Fibroblast of lung (primary cell): ENCODE data around the gene SUGCT. TPM values are rescaled to one million over a fixed set of nuclear protein-coding genes. Genes with fewer than 3 reads are reported as not detected.

Experiments
- DNase-seq, 2 donors: peaks; one replicate each; pipeline versions ENCODE4 v3.0.0 to v3.0.0-alpha.2; 2010; ENCODE audit warnings: low read depth in 2 of 2
- H2AFZ ChIP-seq: 2 replicates; pipeline ENCODE4 v1.5.1; 2012; ENCODE audit warnings: low read length, control low read depth, inconsistent platforms
- H3K27ac ChIP-seq: 2 replicates; pipeline ENCODE4 v1.5.1; 2011; ENCODE audit warnings: low read length, control low read depth; ENCODE audit not compliant: insufficient read depth
- H3K27me3 ChIP-seq: 2 replicates; pipeline ENCODE4 v1.5.1; 2011; ENCODE audit warnings: mild to moderate bottlenecking, low read length; ENCODE audit not compliant: control insufficient read depth, insufficient read depth
- H3K36me3 ChIP-seq: 2 replicates; pipeline ENCODE4 v1.5.1; 2011; ENCODE audit warnings: low read length; ENCODE audit not compliant: control insufficient read depth, insufficient read depth
- H3K4me1 ChIP-seq: 2 replicates; pipeline ENCODE4 v1.5.1; 2011; ENCODE audit warnings: low read length; ENCODE audit not compliant: control insufficient read depth, insufficient read depth; ENCODE audit errors: extremely low read depth
- H3K4me2 ChIP-seq: 2 replicates; pipeline ENCODE4 v1.5.1; 2011; ENCODE audit warnings: low read length, control low read depth; ENCODE audit not compliant: insufficient read depth; ENCODE audit errors: extremely low read depth
- H3K4me3 ChIP-seq, 4 experiments: fragments of 200-600 bp in 1 of 4; sonication (generic) in 1 of 4; replicated peaks in 1 of 4; 2 replicates each; pipeline ENCODE4 v1.5.1; 2011 to 2016; ENCODE audit warnings: low read length in 4 of 4, low read depth in 3 of 4, mild to moderate bottlenecking in 3 of 4, control low read depth in 2 of 4, inconsistent platforms in 1 of 4, mixed read lengths in 1 of 4; ENCODE audit not compliant: insufficient read depth in 1 of 4; ENCODE audit errors: control extremely low read depth in 1 of 4
- H3K79me2 ChIP-seq: 2 replicates; pipeline ENCODE4 v1.5.1; 2012; ENCODE audit warnings: mild to moderate bottlenecking, low read length, inconsistent platforms; ENCODE audit not compliant: control insufficient read depth, insufficient read depth
- H3K9ac ChIP-seq: 2 replicates; pipeline ENCODE4 v1.5.1; 2011; ENCODE audit warnings: mild to moderate bottlenecking, low read length, control low read depth; ENCODE audit not compliant: insufficient read depth
- H3K9me3 ChIP-seq: 2 replicates; pipeline ENCODE4 v1.5.1; 2012; ENCODE audit warnings: low read depth, low read length; ENCODE audit not compliant: control insufficient read depth, insufficient read depth
- H4K20me1 ChIP-seq: 2 replicates; pipeline ENCODE4 v1.5.1; 2011; ENCODE audit warnings: low read length; ENCODE audit not compliant: control insufficient read depth, insufficient read depth; ENCODE audit errors: extremely low read depth
- CTCF ChIP-seq, 2 donors: IDR thresholded peaks in 1 of 2; conservative IDR thresholded peaks in 1 of 2; 1 replicate in 1 of 2; 2 replicates in 1 of 2; pipeline ENCODE4 v1.5.1; 2011 to 2012; ENCODE audit warnings: low read length in 2 of 2, control low read depth in 1 of 2, inconsistent platforms in 1 of 2, low read depth in 1 of 2, mild to moderate bottlenecking in 1 of 2
- EZH2 ChIP-seq: IDR thresholded peaks from 2 replicates; pipeline ENCODE4 v1.5.1; 2012; ENCODE audit warnings: low read length, control low read depth, mild to moderate bottlenecking; ENCODE audit errors: missing control alignments
- polyA plus RNA-seq, 2 donors: library from polyadenylated mRNA; depleted of rRNA in 1 of 2; stranded (reverse) in 1 of 2; unstranded in 1 of 2; fragments of >200 nt; gene quantifications; 2 replicates each; pipeline ENCODE4 v1.2.1, GENCODE V29; 2011 to 2012; ENCODE audit warnings: missing spikeins in 1 of 2
- total RNA-seq: library from RNA; depleted of rRNA; stranded (reverse); fragments of >200 nt; gene quantifications from 2 replicates; pipeline ENCODE4 v1.2.1, GENCODE V29; 2014

The SUGCT gene
- total and polyA plus RNA-seq, 2 donors (not counting 1 experiment from before 2014, with no cell fraction given), result 8.4 to 16.5 TPM

GRCh38 chr7:40301486-40302068 is 166.8 kb downstream of the SUGCT start:
- DNase-seq, result peak in 1 of 2 donors; percentile 84
- H3K4me1 ChIP-seq, result peaks cover 2% of the 10 kb centered on the region

GRCh38 chr7:40303996-40304395 is 169.2 kb downstream of the SUGCT start:
- Histone ChIP-seq H3K9me3 (no peaks in the 10 kb centered on the region), H3K27me3 (no peaks in the 10 kb centered on the region), H3K79me2 (no peaks in the 10 kb centered on the region), H3K27ac (no peak overlapping the region), H3K4me2 (no peak overlapping the region), H3K9ac (no peak overlapping the region), H3K4me1 (no peaks in the 10 kb centered on the region), H4K20me1 (no peaks in the 10 kb centered on the region), H2AFZ (no peak overlapping the region), H3K36me3 (no peaks in the 10 kb centered on the region), H3K4me3 (no peak overlapping the region)
- peak in 1 of 2 donors; percentile 75 for DNase-seq
- TF ChIP-seq EZH2 (no peak), CTCF (conservative IDR thresholded peaks at IDR 0.05 in 1 of 2, IDR thresholded peaks at IDR 0.05 in 1 of 2; ENCODE audit: low read depth in 1 of 2, low read length in 2 of 2) (no peak)

More at GRCh38 chr7:40301486-40302068, 166.8 kb downstream of the SUGCT start:
- Histone ChIP-seq H3K4me3 (no peak overlapping the region), H3K27ac (no peak overlapping the region), H3K9me3 (no peaks in the 10 kb centered on the region), H4K20me1 (no peaks in the 10 kb centered on the region), H3K9ac (no peak overlapping the region), H3K79me2 (no peaks in the 10 kb centered on the region), H3K4me2 (no peak overlapping the region), H3K36me3 (no peaks in the 10 kb centered on the region), H3K27me3 (no peaks in the 10 kb centered on the region), H2AFZ (no peak overlapping the region)
- TF ChIP-seq EZH2 (no peak), CTCF (conservative IDR thresholded peaks at IDR 0.05 in 1 of 2, IDR thresholded peaks at IDR 0.05 in 1 of 2; ENCODE audit: low read depth in 1 of 2, low read length in 2 of 2) (no peak)

DNA sequence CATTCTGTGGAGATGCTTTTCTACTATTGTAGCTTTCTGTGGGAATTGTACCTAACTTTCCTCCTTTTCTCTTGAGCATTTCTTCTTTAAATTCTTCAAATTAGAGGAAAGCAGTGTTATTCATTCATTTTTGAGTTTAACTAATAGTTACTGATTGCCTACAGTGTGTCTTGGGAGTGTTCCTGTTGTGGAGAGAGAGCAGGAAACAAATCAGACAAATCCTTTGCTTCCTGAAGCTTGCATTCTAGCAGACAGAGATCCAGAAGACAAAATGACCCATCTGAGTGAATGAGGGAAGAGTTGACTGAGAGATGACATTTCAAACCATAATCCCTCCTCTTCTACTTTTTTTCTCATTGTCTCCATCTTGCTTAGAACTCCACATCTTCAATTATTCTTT is 170.4 kb downstream of the SUGCT start:
- Histone ChIP-seq H4K20me1 (no peaks in the 10 kb centered on the region), H3K27ac (no peak overlapping the region), H3K9me3 (no peaks in the 10 kb centered on the region), H3K27me3 (no peaks in the 10 kb centered on the region), H3K9ac (no peak overlapping the region), H2AFZ (no peak overlapping the region), H3K4me1 (no peaks in the 10 kb centered on the region), H3K4me3 (no peak overlapping the region), H3K4me2 (no peak overlapping the region), H3K36me3 (no peaks in the 10 kb centered on the region), H3K79me2 (no peaks in the 10 kb centered on the region)
- TF ChIP-seq EZH2 (no peak), CTCF (conservative IDR thresholded peaks at IDR 0.05 in 1 of 2, IDR thresholded peaks at IDR 0.05 in 1 of 2; ENCODE audit: low read depth in 1 of 2, low read length in 2 of 2) (no peak)
- no peak for DNase-seq
